Hepatocyte (in vitro differentiated cells): ENCODE measurements around the gene CTSC.

Experiments
- CTCF ChIP-seq: fragments of 200-600 bp; sonication (generic); IDR thresholded peaks from 2 replicates; pipeline ENCODE4 v1.5.1; 2016; ENCODE audit warnings: antibody characterized with exemption, mild to moderate bottlenecking; ENCODE audit not compliant: poor library complexity
- EZH2 ChIP-seq: fragments of 200-600 bp; sonication (generic); IDR thresholded peaks from 2 replicates; pipeline ENCODE4 v1.6.1; 2016; ENCODE audit warnings: antibody characterized with exemption, mild to moderate bottlenecking, borderline replicate concordance

- TF ChIP-seq CTCF (no peak), EZH2 (no peak)
These were observed 22.0 kb upstream of the CTSC start for GRCh38 chr11:88359541-88359940.
